MM.1S (cell line): ENCODE results near the gene SCNN1B.

Experiments
- DNase-seq: peaks from one replicate; pipeline ENCODE4 v3.0.0-alpha.2; 2015
- H2AFZ ChIP-seq: fragments of 300-600 bp; sonication (generic); 2 replicates; pipeline ENCODE4 v1.6.0; 2016; ENCODE audit warnings: antibody characterized with exemption, low read length
- H3F3A ChIP-seq: fragments of 300-600 bp; sonication (generic); 2 replicates; pipeline ENCODE4 v1.6.1; 2016; ENCODE audit warnings: mild to moderate bottlenecking, antibody characterized with exemption, low read length, moderate library complexity, mixed read lengths; ENCODE audit not compliant: insufficient read depth
- H3K27ac ChIP-seq: fragments of 300-600 bp; sonication (generic); 2 replicates; pipeline ENCODE4 v1.5.1; 2016; ENCODE audit warnings: mild to moderate bottlenecking, low read length
- H3K27me3 ChIP-seq: fragments of 300-600 bp; sonication (generic); replicated peaks from 2 replicates; pipeline ENCODE4 v1.6.0; 2016; ENCODE audit warnings: low read length; ENCODE audit not compliant: insufficient read depth
- H3K36me3 ChIP-seq: fragments of 300-600 bp; sonication (generic); replicated peaks from 2 replicates; pipeline ENCODE4 v1.6.1; 2016; ENCODE audit warnings: mild to moderate bottlenecking, low read length, mixed read lengths; ENCODE audit not compliant: insufficient read depth
- H3K4me1 ChIP-seq: fragments of 300-600 bp; sonication (generic); 2 replicates; pipeline ENCODE4 v1.6.1; 2016; ENCODE audit warnings: low read length, mixed read lengths
- H3K4me2 ChIP-seq: fragments of 300-600 bp; sonication (generic); 2 replicates; pipeline ENCODE4 v1.6.0; 2016; ENCODE audit warnings: low read depth, low read length
- H3K4me3 ChIP-seq: fragments of 300-600 bp; sonication (generic); 2 replicates; pipeline ENCODE4 v1.5.1; 2016; ENCODE audit warnings: low read length, mixed read lengths
- H3K79me2 ChIP-seq: fragments of 300-600 bp; sonication (generic); 2 replicates; pipeline ENCODE4 v1.6.1; 2016; ENCODE audit warnings: mixed run types, low read length, mixed read lengths
- H3K9ac ChIP-seq: fragments of 300-600 bp; sonication (generic); 2 replicates; pipeline ENCODE4 v1.6.1; 2016; ENCODE audit warnings: low read length, mixed read lengths
- H3K9me2 ChIP-seq: fragments of 300-600 bp; sonication (generic); replicated peaks from 2 replicates; pipeline ENCODE4 v1.6.1; 2016; ENCODE audit warnings: mild to moderate bottlenecking, low read length, mixed read lengths; ENCODE audit not compliant: insufficient read depth
- H3K9me3 ChIP-seq: fragments of 300-600 bp; sonication (generic); replicated peaks from 2 replicates; pipeline ENCODE4 v1.6.1; 2016; ENCODE audit warnings: mild to moderate bottlenecking, low read length, mixed read lengths; ENCODE audit not compliant: insufficient read depth
- H4K20me1 ChIP-seq: fragments of 300-600 bp; sonication (generic); 2 replicates; pipeline ENCODE4 v1.6.1; 2016; ENCODE audit warnings: mild to moderate bottlenecking, low read length, moderate library complexity, mixed read lengths; ENCODE audit not compliant: insufficient read depth
- CTCF ChIP-seq: fragments of 300-600 bp; sonication (generic); IDR thresholded peaks from 2 replicates; pipeline ENCODE4 v1.5.1; 2016; ENCODE audit warnings: antibody characterized with exemption, low read length, mixed read lengths
- EZH2 ChIP-seq: fragments of 300-600 bp; sonication (generic); optimal IDR thresholded peaks from 2 replicates; pipeline ENCODE3; 2017; ENCODE audit warnings: low read depth, mild to moderate bottlenecking, antibody characterized with exemption, low read length, mixed read lengths
- EZH2phosphoT487 ChIP-seq: fragments of 300-600 bp; sonication (generic); IDR thresholded peaks from 2 replicates; pipeline ENCODE4 v1.6.1; 2018; ENCODE audit warnings: antibody characterized with exemption, low read length

SCNN1B gene

GRCh38 chr16:23318639-23319038, 16.5 kb downstream of the SCNN1B start:
- Histone ChIP-seq H3K9me2 (no peaks in the 10 kb centered on the region), H3K79me2 (peaks cover 88% of the 10 kb centered on the region), H3K4me2 (no peak overlapping the region), H3F3A (peaks cover 21% of the 10 kb centered on the region), H3K9ac (no peak overlapping the region), H3K4me3 (no peak overlapping the region), H2AFZ (no peak overlapping the region), H3K4me1 (peaks cover 29% of the 10 kb centered on the region), H4K20me1 (no peaks in the 10 kb centered on the region), H3K27me3 (no peaks in the 10 kb centered on the region), H3K36me3 (peaks cover 9% of the 10 kb centered on the region; the same call in 1 of the 2 replicates), H3K27ac (no peak overlapping the region), H3K9me3 (no peaks in the 10 kb centered on the region)
- TF ChIP-seq EZH2 (no peak), CTCF (no peak)
- DNase-seq = no peak

GRCh38 chr16:23319861-23320615, 17.9 kb downstream of the SCNN1B start:
- TF ChIP-seq EZH2 (no peak), CTCF (no peak), EZH2phosphoT487 (no peak)
- H3K4me2 ChIP-seq = no peak overlapping the region

GRCh38 chr16:23320693-23321092, 18.6 kb downstream of the SCNN1B start:
- Histone ChIP-seq H3F3A (peaks cover 23% of the 10 kb centered on the region), H3K79me2 (peaks cover 86% of the 10 kb centered on the region), H3K9me2 (no peaks in the 10 kb centered on the region), H3K27me3 (no peaks in the 10 kb centered on the region), H4K20me1 (no peaks in the 10 kb centered on the region), H3K4me3 (no peak overlapping the region), H3K4me1 (peaks cover 41% of the 10 kb centered on the region), H3K27ac (no peak overlapping the region), H3K9ac (no peak overlapping the region), H3K9me3 (no peaks in the 10 kb centered on the region), H2AFZ (no peak overlapping the region), H3K36me3 (peaks cover 9% of the 10 kb centered on the region; the same call in 1 of the 2 replicates), H3K4me2 (no peak overlapping the region)
- TF ChIP-seq CTCF (no peak), EZH2phosphoT487 (no peak), EZH2 (no peak)
- DNase-seq = no peak

More at GRCh38 chr16:23319861-23320615, 17.9 kb downstream of the SCNN1B start:
- Histone ChIP-seq H2AFZ (no peak overlapping the region), H3K9ac (no peak overlapping the region), H3K27me3 (no peaks in the 10 kb centered on the region), H3K27ac (no peak overlapping the region), H4K20me1 (no peaks in the 10 kb centered on the region), H3K36me3 (peaks cover 9% of the 10 kb centered on the region; the same call in 1 of the 2 replicates), H3K4me3 (no peak overlapping the region), H3F3A (peaks cover 23% of the 10 kb centered on the region), H3K9me2 (no peaks in the 10 kb centered on the region), H3K4me1 (peaks cover 41% of the 10 kb centered on the region), H3K79me2 (peaks cover 88% of the 10 kb centered on the region), H3K9me3 (no peaks in the 10 kb centered on the region)
- DNase-seq = no peak
